ENCODE data around the gene ZNF101.

The ZNF101 gene

DNA sequence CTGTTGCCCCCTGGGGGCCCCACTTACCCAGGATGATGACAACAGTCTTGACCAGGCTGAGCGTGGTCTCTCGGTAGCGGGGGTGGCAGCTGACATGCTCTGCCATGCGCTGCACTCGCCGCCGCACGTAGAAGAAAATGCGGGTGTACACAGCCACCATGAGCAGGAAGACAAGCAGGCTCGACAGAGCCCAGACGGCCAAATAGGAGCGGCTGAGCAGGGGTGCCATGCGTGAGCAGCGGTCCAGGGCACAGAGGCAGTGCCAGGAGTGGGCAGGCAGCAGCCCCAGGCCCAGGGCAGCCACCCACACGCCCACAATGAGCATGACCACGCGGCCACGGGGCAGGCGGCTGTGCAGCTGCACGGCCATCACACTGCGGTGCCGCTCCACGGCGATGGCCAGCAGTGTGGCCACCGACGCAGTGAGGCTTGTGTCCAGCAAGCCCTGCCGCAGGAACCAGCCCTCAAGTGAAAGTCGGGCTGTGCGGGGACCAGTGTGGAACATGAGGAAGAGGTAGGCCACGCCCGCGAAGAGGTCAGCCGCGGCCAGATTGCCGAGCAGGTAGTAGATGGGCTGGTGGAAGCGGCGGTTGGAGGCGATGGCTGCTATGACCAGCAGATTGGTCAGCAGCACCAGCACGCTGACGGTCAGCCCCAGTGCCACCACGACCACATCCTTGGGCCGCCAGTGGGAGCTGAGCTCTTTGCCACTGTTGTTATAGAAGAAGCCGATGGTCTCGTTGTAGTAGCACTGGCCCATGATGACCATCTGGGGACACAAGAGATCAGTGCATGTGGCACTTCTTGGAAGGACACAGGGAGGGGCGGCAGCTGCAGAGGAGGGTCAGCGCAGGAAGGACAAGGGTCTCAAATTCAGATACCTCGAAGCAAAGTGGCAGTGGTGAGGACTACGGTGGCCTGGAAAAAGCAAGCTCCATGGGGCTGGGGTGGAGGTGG, 41.8 kb upstream of the ZNF101 start:
- CTCF ChIA-PET: interaction anchor here (0.6 to 1.3 kb wide), 5 partner anchors 16 to 243 kb away, joined by 3 to 4 read pairs (median 3); partner anchors contain the start of gene GMIP
- no peak for DNase-seq (ENCODE audit: low spot score)
- POLR2A ChIA-PET (ENCODE audit: low non-redundant PET): no interaction called here
- peak overlapping the region; percentile 84 for H3K27ac ChIP-seq
- TF ChIP-seq, protein P1, sequence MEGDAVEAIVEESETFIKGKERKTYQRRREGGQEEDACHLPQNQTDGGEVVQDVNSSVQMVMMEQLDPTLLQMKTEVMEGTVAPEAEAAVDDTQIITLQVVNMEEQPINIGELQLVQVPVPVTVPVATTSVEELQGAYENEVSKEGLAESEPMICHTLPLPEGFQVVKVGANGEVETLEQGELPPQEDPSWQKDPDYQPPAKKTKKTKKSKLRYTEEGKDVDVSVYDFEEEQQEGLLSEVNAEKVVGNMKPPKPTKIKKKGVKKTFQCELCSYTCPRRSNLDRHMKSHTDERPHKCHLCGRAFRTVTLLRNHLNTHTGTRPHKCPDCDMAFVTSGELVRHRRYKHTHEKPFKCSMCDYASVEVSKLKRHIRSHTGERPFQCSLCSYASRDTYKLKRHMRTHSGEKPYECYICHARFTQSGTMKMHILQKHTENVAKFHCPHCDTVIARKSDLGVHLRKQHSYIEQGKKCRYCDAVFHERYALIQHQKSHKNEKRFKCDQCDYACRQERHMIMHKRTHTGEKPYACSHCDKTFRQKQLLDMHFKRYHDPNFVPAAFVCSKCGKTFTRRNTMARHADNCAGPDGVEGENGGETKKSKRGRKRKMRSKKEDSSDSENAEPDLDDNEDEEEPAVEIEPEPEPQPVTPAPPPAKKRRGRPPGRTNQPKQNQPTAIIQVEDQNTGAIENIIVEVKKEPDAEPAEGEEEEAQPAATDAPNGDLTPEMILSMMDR (conservative IDR thresholded peaks at IDR 0.05; ENCODE audit: low read depth): no peak

DNA sequence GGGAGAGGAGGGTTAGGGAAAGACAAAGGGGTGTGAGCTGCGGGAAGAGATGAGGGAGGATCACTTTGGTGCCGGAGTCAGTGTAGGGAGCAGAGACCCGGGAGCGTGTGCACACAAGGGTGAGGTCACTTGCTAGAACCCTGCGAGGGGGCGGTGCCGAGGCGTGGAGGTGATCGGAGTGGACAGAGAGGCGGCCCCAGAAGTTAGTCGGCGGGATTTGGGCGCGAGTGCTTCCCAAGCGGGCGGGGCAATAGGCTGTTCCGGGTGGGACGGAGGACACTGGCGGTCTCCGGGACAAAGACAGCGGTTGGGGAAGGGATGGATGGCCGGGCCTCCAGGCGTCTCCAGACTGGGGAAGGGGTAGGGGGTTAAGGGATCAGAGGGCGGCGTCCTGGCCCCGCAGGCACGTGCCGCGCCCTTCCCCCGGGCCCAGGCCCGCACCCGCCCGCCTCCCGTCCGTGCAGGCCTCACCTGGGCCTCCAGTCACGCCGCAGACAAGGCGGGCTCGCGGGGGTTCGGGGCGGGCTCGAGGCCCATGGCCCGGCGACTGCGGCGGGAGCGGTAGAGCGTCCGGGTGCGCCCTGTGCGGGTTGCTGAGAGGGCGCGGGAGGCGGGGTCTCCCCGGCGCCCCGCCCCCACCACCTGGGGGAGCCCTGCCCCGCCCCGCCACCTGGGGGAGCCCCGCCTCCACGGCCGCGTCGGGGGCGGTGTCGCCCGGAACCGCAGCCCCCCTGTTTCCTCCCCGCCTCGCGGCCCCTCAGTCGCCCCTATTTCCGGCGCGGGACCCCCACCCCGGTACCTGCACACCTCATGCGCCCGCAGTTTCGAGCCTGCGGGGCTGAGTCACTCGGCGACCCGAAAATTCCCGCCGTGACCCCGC, 40.8 kb upstream of the ZNF101 start, which contains the start of gene LPAR2:
Gene LPAR2 (minus strand): TSS at position 600 of the 880 bp plus-strand sequence. CDS start 945 bp downstream, outside the sequence.
- peak within 1 kb of the TSS; percentile 84 for H3K27ac ChIP-seq

DNA sequence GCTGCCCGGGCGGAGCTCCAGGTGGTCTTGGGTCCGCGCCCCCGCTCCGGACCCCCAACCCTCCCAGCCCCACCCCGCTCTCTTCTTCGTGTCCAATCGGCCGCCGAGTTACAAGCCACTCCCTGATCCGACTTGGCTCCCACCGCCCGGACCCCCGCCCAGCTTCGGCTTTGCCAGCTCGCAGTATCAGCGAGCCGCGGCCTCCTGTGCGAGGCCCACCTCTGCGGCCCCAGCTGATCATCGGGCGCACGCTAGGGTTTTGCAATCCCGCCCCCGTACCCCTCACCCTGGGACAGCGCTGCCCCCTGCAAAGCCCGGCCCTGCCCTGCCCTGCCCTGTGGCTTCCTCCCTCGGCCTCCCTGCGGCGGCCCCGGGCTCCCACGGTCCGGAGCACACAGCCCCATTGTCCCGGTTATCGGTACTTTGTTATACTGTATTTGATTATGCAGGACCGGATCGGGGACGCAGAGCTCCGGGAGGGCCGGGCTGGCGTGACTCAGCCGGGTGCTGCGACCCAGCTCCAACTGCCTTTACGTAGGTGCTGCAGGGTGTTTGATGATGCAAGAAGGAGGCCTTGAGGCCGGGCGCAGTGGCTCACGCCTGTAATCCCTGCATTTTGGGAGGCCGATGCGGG, 40.0 kb upstream of the ZNF101 start:
- ChIA-PET POLR2A (ENCODE audit: low non-redundant PET) (interaction anchor here (0.7 kb wide), 1 partner anchor 15 kb away, joined by 3 read pairs; no protein-coding TSS in a partner anchor), CTCF (interaction anchor here (0.6 kb wide), 1 partner anchor 193 kb away, joined by 3 read pairs; the partner anchor contains the start of gene ZNF506)
- peak; percentile 95 for DNase-seq (ENCODE audit: low spot score)
- H3K27ac ChIP-seq: peak overlapping the region; percentile 84
- TF ChIP-seq, protein P1 (conservative IDR thresholded peaks at IDR 0.05; ENCODE audit: low read depth): no peak

More for the DNA sequence above, 40.8 kb upstream of the ZNF101 start, which contains the start of gene LPAR2:
- ChIA-PET POLR2A (ENCODE audit: low non-redundant PET) (no interaction called here), CTCF (interaction anchor here (0.6 to 0.9 kb wide), 3 partner anchors 75 to 194 kb away, joined by 3 read pairs; partner anchors contain the start of gene ZNF506)
- DNase-seq (ENCODE audit: low spot score): peak; percentile 90
- TF ChIP-seq, protein P1 (conservative IDR thresholded peaks at IDR 0.05; ENCODE audit: low read depth): no peak

DNA sequence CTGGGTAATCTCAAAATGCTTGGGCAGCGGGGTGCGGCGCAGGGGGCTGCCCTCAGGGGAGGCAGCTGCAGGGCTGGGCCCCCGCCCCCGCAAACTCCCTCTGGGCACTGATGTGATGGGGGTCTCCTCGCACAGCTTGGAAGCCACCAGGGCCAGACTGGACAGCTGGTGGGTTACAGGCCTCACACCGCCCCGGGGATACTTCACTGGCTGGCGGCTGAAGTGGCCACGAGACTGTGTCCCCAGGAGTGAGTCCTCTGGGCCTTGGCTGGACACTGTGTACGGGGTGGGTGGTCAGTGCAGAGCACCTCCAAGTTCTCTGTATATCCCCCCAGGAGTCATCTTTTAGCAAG, 38.6 kb upstream of the ZNF101 start:
- TF ChIP-seq, protein P1 (conservative IDR thresholded peaks at IDR 0.05; ENCODE audit: low read depth): no peak
- POLR2A ChIA-PET (ENCODE audit: low non-redundant PET): no interaction called here
- no peak for DNase-seq (ENCODE audit: low spot score)
- H3K27ac ChIP-seq: peak overlapping the region; percentile 84
- CTCF ChIA-PET: interaction anchor here (0.9 kb wide), 1 partner anchor 76 kb away, joined by 4 read pairs; no protein-coding TSS in a partner anchor

DNA sequence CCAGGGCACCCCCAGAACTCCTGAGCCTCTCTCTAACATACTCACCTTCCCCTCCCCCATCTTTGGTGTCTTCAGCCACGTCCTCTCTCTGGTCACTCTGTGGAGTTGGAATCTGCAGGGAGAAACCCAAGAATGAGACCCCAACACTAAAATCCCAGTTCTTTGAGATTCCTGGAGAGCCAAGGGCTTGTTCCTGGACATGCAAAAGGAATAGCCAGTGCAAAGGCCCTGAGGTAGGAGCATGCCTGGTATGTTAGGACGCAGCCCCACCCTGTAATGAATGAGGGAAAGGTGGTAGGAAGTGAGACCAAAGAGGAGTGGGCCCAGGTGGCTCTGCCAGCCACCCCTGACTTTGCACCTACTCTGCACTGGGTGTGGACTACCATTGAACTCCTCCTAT, 38.2 kb upstream of the ZNF101 start:
- ChIA-PET POLR2A (ENCODE audit: low non-redundant PET) (no interaction called here), CTCF (interaction anchor here (0.6 kb wide), 1 partner anchor 76 kb away, joined by 3 read pairs; no protein-coding TSS in a partner anchor)
- DNase-seq (ENCODE audit: low spot score): no peak

More for the DNA sequence above, 38.2 kb upstream of the ZNF101 start:
- peak overlapping the region; percentile 84; the same call in 1 of the 2 replicates for H3K27ac ChIP-seq
- TF ChIP-seq, protein P1 (conservative IDR thresholded peaks at IDR 0.05; ENCODE audit: low read depth): no peak
